NAMALWA (cell line): ENCODE results near the gene HEXD.
"Not testable (repeated sequence)": the region's sequence is repeated elsewhere in the genome, so short reads cannot be mapped to it uniquely, and the experiment has no call there.

ENCODE experiments used
- DNase-seq: peaks from one replicate; pipeline ENCODE4 v3.0.0-alpha.2; 2015; ENCODE audit warnings: low spot score

HEXD gene

DNA sequence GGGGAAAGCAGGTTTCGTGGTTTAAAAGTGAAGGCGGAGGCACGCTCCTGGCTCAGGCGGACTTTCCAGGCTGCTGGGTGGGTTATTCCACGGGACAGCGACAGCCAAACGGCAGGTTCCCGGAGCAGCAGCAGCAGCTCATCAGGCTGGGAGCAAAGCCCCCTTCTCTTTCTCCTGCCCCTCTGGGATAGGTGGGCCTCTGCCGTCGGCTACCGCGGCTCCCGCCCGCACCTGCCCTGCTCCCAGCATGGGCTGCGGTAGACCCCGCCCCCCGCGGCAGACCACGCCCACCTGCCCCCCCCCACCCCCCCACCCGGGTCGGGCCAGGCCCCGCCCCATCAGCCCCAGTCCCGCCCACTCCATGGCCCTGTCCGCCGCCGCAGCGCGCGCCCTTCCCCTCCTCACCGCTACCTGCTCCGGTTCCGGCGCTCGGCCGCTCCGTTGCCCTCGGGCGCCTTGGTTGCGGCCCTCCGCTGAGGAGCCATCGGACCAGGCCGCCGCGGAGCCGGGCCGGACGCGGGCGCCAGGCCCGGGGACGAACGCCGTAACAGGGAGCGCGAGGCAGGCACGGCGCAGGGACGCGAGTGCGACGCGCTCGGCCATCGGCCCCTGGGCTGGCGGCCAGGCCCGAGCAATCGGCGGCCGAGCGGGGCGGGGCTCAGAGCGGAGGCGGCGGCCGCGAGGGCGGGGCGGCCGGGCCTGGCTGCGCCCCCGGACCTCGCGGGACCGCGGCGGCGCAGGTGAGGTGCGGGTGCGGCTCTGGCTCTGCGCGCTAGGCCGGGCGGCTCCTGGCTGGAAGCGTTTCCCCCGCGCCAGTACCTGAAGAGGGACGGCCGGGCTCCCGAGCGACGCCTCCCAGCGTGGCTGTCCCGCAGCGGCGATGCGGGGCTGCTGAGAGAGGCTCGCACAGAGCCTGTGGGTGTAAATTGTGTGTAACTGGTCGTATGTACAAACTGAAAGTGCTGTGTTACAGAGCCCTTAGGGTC is at the start of gene HEXD, which contains the start of gene OGFOD3:
Gene HEXD, plus strand, starts transcription at position 347 of the 986 bp plus-strand sequence. CDS start 1,453 bp downstream, outside the sequence.
Gene OGFOD3, minus strand, starts transcription at position 586 of the 986 bp plus-strand sequence. Its CDS starts 101 bp downstream, at position 485.
- DNase-seq, result peak; percentile 87

DNA sequence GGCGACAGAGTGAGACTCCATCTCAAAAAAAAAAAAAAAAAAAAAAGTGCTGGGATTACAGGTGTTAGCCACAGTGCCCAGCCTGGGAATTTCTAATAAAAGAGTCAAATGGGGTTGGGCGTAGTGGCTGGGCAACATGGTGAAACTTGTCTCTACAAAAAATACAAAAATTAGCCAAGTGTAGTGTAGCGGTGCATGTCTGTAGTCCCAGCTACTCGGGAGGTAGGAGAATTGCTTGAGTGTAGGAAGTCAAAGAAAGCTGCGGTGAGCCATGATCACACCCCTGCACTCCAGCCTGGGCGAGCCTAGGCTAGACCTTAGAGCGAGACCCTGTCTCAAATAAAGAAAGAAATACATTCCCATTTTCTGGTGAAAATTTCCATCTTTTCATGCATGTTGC is 48.9 kb upstream of the HEXD start:
- DNase-seq, result no peak

DNA sequence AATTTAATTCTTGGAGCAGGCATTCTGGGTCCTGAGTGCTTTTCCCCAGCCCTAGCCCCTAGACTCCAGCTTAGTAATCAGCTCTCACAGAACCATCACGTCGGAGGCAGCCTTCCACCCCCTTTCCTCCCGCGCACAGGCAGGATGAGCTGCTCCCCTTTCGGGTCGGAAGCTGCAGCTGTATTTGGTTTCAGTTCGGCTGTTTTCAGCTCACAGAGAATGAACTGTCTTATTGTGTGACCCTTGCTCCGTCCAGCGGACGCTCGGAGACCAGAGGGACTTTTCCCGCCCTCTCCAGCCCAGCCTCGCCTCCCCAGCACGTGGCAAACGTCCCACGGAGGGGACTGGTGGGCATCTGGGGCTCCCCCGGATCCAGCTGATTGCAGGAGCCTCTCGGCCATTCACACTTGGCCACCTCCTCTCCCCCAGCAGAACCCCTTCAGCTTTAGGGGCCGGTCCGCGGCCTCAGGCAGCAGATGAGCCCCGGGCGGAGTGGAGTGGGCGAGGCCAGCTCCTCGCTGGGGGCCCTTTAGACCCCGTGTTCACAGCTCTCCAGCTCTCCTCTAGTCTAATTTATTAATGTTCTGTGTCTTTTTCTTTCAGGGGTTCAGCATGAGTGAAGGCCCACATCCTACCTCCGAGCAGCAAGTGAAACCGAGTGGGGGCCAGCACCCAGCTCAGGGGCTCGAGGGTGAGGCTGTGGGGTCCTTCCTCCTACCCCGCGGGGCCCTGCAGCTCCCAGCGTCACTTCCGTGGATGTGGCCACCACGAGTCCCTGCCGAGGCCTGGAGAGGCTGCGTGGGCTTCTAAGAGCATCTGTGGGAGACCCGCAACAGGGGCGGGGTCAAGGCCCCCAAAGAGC is 47.4 kb upstream of the HEXD start:
- DNase-seq, result no peak

DNA sequence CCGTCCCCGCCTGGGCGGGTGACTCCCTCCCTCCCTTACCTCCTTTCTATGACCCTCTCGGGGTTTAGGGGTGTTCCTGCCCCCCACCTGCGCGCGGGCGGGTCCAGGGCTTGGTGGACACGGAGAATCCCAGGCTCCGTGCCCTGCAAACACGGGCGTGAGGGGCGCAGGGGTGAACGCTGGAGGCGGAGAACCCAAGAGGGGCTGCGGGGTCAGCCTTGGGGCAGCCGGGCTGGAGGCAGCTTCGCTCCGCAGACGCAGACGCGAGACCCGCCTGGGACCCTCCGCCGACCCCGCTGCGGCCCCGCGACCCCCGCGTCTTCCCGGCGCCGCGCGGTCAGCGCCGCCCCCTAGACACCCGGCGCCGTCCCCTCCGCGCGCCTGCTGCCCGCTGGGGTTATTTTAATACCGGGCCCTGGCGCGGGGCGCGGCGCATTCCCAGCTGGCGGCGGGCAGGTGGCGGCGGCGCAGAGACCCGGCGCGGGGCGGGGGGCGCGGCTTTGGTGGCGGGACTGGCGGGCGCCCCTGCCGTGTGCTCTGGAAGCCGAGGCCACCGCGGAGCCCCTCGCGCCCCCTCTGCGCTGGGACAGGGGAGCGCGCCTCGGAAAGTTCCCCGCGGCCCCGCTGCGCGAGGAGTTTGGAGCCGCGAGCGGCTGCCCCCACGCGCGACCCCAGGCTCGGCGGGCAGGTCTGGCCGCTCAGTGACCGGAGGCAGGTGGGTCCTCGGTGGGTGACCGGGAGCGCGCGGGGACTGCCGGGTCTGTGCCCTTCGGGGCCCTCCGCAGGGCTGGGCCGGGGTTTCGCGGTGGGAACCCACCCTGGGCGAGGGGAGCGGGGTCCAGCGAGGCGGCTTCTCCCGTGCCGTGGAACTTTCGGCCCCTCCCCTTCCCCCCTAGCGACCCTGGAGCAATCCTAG is 46.6 kb upstream of the HEXD start, which contains the start of gene UTS2R:
Gene UTS2R, plus strand, starts transcription at position 433 of the 916 bp plus-strand sequence. CDS start 2,560 bp downstream, outside the sequence.
- DNase-seq, result no peak

DNA sequence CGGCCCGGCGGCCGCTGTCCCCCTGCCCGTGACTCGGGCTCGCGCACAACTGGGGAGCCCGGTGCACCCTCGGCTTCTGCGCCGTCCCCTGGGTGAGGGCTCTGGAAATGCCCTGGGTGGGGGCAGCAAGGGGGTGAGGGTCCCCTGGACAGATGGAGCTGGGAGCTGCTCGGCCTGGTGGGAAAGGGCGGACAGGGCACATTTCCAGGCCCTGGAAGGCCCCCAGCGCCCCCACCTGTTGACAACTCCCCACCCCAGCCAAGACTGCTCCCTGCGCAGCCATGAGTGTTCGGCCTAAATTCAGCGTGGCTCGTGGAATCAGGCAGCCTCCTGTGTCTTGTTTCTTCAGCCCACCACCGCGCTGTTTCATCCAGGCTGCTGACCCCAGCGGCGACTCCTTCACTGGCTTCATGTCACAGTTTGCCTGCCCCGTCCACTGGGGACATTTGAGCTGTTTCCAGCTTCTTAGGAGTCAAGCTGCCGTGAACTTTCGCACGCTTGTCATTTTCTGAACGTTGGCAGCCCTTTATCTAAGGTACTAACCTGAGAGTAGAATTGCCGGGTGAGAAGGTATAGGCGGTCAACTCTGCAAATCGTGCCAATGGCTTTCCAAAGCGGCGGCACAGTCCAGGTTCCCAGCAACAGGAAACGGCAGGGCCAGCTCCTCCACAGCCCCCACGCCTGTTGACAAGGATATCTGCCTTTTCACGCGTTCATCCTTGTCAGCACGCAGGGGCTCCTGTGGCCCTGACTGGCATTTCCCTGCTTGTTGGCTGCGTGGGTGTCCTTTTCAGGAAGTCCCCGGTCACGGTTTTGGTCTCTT is 45.7 kb upstream of the HEXD start:
- DNase-seq, result no peak

DNA sequence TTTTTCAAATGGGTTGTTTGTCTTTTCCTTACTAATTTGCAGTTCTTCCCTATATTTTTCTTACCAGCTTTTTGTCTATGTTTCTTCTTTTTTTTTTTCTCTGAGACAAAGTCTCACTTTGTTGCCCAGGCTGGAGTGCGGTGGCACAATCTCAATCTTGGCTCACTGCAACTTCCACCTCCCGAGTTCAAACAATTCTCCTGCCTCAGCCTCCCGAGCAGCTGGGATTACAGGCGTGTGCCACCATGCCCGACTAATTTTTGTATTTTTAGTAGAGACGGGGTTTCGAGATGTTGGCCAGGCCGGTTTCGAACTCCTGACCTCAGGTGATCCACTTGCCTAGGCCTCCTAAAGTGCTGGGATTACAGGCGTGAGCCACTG is 45.1 kb upstream of the HEXD start:
- not testable (repeated sequence) for DNase-seq

DNA sequence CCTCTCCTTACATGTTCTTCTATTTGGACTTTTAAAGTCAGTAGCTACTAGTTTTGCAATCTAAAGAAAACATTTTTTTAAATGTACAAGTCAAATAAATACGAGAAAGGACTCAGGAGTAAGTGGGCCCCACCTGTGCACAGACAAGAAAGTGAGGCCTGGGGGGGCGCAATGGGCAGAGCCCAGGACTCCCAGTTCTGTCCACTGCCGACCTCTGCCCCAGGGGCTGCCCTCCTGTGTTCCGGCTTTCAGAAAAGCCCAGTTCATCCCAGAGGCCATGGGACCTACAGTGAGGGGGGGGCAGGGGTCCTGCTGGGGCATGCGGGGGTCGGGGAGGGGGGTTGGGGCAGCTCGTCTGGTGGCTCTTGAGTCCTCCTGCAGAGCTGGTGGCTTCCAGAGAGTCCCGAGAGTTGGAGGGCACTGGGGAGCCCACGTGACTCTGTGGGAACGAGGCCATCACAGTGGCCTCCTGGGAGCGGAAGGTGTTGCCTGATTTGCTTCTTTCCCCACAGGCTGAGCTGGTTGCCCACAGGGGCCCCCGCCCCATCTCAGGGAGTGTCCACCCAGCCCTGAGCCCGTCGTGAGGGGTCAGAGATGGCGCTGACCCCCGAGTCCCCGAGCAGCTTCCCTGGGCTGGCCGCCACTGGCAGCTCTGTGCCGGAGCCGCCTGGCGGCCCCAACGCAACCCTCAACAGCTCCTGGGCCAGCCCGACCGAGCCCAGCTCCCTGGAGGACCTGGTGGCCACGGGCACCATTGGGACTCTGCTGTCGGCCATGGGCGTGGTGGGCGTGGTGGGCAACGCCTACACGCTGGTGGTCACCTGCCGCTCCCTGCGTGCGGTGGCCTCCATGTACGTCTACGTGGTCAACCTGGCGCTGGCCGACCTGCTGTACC is 44.2 kb upstream of the HEXD start:
- no peak for DNase-seq

DNA sequence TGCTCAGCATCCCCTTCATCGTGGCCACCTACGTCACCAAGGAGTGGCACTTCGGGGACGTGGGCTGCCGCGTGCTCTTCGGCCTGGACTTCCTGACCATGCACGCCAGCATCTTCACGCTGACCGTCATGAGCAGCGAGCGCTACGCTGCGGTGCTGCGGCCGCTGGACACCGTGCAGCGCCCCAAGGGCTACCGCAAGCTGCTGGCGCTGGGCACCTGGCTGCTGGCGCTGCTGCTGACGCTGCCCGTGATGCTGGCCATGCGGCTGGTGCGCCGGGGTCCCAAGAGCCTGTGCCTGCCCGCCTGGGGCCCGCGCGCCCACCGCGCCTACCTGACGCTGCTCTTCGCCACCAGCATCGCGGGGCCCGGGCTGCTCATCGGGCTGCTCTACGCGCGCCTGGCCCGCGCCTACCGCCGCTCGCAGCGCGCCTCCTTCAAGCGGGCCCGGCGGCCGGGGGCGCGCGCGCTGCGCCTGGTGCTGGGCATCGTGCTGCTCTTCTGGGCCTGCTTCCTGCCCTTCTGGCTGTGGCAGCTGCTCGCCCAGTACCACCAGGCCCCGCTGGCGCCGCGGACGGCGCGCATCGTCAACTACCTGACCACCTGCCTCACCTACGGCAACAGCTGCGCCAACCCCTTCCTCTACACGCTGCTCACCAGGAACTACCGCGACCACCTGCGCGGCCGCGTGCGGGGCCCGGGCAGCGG is 43.4 kb upstream of the HEXD start:
- no peak for DNase-seq

DNA sequence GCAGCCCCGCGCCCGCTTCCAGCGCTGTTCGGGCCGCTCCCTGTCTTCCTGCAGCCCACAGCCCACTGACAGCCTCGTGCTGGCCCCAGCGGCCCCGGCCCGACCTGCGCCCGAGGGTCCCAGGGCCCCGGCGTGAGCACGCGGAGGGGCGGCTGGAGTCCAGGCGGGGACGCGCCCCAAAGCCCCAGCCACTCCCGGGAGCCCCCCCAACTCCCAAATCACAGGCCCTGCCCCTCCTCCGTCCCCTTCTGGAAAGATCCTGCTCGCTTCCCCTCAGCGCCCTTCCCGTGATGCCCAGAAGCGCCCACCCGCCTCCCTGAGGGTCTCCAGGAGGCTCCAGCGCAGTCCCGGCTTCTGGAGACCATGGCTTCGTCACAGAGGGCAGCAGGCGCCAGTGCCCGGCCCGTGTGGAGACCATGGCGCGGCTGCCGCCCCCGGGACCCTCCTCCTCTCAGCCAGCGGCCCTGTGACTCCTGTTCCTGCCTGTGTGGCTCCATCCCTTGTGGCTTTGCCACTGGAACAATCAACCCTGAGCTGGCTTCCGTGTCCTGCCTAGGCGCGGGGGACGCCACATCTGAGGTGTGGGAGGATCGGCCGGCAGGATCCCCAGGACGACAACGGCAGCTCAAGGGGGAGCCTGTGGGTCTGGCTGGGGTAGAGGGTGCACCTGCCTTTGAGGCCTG is 42.6 kb upstream of the HEXD start:
- no peak for DNase-seq

DNA sequence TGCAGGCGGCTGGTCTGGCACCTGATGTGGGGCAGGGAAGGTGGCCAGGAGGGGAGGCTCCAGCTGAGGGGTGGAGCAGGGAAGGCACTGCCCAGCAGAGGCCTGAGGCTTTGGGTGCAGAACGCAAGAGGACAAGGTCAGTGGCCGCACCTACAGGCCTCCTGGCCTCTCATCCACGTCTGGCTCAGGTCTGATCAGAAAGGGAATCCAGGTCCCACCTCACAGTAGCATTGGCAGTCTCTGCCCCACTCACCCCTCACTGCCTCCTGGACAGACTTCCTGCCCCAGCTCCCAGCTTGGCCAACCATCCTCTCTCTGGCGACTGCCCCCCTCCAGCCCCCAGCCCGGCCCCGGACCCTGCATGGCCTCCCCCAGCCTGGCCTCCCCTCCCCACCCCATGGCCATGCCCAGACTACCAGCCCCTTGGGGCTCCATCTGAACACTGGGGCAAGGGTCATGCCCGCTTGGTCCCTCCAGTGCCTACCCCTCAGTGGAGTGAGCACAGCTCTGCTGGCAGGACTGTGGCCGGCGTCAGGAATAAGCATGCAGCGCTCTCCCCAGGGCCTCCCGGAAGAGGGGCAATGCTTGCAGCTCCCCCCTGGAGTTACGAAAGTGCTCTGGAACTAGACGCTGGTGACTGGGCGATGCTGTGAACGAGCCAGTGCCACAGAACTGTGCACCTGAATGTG is 42.0 kb upstream of the HEXD start:
- no peak for DNase-seq

DNA sequence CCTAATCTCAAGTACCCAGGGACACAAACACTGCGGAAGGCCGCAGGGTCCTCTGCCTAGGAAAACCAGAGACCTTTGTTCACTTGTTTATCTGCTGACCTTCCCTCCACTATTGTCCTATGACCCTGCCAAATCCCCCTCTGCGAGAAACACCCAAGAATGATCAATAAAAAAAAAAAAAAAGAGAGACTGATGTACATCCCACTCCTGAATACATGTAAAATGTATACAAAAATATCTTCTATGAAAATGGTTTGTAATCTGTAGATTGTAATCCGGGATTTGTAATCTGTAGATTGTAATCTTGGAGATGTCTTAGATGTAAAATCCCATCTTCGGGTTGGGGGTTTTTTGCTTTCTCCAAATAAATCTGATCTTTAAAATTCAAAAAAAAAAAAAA is 40.9 kb upstream of the HEXD start:
- not testable (repeated sequence) for DNase-seq

DNA sequence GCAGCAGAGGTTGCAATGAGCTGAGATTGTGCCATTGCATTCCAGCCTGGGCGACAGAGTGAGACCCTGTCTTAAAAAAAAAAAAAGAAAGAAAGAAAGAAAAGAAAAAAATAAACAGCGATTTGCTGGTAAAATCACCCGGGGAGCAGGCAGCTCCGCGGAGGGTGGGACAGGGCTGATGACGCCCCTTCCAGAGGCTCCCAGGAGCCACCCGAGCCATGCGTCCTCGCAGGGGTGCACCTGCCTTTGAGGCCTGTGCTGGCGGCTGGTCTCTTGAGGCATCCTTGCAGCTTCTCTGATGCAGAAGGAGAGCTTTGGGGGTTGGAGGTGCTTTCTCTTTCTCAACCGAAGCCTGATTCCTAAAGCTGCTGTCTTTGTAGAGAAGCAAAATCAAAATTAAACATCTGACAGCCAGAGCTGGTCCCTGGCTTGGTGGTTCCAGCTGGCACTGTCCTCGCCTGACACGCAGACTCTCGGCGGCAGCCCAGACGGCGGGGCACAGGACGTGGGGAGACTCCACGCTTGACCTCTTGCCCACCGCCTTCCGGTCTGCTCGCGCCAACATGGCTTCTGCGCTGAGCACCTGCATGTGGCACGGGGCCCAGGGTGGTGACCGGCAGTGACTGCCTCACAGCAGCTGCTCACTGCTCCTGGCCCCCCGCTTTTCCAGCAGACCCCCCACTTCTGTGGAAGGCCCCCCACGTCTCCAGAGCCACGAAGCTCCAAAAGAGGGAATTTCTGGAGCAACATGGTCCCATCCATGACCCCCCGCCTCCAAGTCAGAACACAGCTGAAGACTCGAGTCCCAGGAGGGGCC is 40.0 kb upstream of the HEXD start:
- DNase-seq, result no peak

DNA sequence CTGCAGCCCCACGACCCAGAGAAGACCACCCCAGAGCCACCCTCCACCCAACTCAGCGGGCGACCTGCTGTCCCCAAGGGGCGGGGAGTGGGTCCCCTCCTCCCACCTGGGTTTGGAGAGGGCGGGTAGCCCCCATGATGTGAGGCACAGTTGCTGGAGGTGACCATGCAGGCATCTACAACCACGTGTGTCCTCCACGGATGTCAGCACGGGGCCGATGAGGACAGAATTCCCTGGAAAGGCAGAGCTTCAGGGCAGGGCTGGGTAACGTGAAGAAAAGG is 39.5 kb upstream of the HEXD start:
- DNase-seq, result no peak

DNA sequence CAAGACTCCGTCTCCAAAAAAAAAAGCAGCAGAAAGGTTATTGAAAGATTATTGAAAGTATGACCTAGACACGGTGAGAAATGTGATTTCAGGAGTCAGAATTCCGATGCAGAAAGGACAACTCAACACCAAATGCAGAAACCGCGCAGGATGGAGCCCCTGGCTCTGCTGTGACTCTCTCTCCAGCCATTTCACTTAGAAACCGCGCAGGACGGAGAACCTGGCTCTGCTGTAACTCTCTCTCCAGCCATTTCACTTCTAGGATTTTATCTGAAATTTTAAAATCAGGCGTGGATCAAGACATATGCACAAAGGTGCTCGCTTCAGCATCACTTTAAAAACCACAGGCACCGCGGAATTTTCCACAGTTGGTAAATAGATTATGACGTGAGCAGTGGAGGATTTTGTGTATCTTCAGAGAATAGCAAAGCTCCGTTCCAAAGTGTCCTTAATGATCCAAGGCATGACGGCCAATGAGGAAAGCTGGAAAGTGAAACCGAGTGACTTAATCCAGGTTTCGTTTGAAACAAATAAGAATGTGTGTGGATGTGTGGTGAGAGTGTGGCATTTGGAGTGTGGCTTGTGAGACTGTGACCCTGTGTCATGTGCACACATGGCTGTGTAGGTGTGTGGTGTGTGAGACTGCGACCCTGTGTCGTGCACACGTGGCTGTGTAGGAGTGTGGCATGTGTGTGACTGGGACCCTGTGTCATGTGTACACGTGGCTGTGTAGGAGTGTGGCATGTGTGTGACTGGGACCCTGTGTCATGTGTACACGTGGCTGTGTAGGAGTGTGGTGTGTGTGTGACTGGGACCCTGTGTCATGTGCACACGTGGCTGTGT is 37.1 kb upstream of the HEXD start:
- DNase-seq, result no peak

DNA sequence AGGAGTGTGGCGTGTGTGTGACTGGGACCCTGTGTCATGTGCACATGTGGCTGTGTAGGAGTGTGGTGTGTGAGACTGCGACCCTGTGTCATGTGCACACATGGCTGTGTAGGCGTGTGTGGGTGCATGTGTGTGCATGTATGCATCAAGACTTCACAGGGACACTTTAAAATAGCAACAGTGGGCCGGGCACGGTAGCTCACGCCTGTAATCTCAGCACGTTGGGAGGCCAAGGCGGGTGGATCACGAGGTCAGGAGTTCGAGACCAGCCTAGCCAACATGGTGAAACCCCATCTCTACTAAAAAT is 36.5 kb upstream of the HEXD start:
- not testable (repeated sequence) for DNase-seq

DNA sequence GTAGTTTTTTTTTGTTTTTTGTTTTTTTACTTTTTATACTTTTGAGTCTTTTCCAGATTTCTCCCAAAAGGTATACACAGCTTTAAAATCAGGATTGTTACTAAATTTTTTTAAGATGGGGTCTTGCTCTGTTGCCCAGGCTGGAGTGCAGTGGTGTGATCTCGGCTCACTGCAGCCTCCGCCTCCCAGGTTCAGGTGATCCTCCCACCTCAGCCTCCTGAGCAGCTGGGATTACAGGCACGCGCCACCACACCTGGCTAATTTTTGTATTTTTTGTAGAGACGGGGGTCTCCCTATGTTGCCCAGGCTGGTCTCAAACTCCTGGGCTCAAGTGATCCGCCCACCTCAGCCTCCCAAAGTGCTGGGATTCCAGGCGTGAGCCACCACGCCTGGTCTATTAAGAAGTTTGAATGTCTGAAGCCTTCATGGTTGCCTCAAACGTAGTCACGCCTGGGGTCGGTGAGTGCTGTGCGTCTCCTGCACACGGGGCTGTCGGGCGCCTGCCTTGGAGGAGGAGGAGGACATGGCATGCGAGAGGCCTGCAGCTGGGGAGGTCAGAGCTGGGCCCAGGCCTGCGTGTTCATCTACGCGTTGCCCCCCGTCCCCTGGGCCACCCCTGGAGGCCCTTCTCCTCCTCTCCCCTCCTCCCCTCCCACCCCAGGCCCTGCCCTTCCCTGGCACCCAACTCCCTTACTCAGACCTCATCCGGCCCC is 35.8 kb upstream of the HEXD start:
- not testable (repeated sequence) for DNase-seq
